H1 (cell line): Measurements from ENCODE around the gene CCDC138. TPM values are rescaled to one million over a fixed set of nuclear protein-coding genes. Genes with fewer than 3 reads are reported as not detected.

Experiments used
- CTCF ChIA-PET: fragments of 300-600 bp; sonication (Branson Sonifier 250); formaldehyde crosslinking; loops from one replicate; lab custom pipeline; 2021; ENCODE audit not compliant: partially characterized antibody; lab: Charles Lee
- POLR2A ChIA-PET: fragments of 300-600 bp; sonication (Branson Sonifier 250); formaldehyde crosslinking; loops from one replicate; lab custom pipeline; 2021; ENCODE audit warnings: inconsistent platforms; ENCODE audit not compliant: partially characterized antibody; lab: Charles Lee
- DNase-seq, 2 experiments: peaks; one replicate each; pipeline versions ENCODE4 v3.0.0 to v3.0.0-alpha.2; 2010 to 2022; ENCODE audit warnings: low spot score in 2 of 2, low read depth in 1 of 2, mixed read lengths in 1 of 2
- FAIRE-seq: peaks from 2 replicates; lab custom pipeline; 2011; peaks lifted over from hg19 to GRCh38; lab: Jason Lieb, UNC
- H2AFZ ChIP-seq: 2 replicates; pipeline ENCODE4 v1.8.1; 2012; ENCODE audit warnings: low read length, inconsistent platforms
- H2AK5ac ChIP-seq: 2 replicates; pipeline ENCODE4 v1.6.1; 2013; ENCODE audit warnings: low read depth, low read length
- H2BK120ac ChIP-seq: replicated peaks from 2 replicates; pipeline ENCODE3; 2013; ENCODE audit warnings: low read depth, low read length, inconsistent platforms
- H2BK12ac ChIP-seq: 2 replicates; pipeline ENCODE4 v1.6.1; 2013; ENCODE audit warnings: low read depth, low read length
- H2BK15ac ChIP-seq: 2 replicates; pipeline ENCODE4 v1.6.1; 2013; ENCODE audit warnings: low read length
- H2BK20ac ChIP-seq: 2 replicates; pipeline ENCODE4 v1.6.1; 2013; ENCODE audit warnings: low read length
- H2BK5ac ChIP-seq: 2 replicates; pipeline ENCODE4 v1.6.1; 2013; ENCODE audit warnings: low read depth, low read length
- H3K14ac ChIP-seq: 2 replicates; pipeline ENCODE4 v1.6.1; 2013; ENCODE audit warnings: inconsistent platforms; ENCODE audit not compliant: insufficient read length
- H3K18ac ChIP-seq: 2 replicates; pipeline ENCODE4 v1.6.1; 2013; ENCODE audit warnings: low read length; ENCODE audit errors: extremely low read depth
- H3K23ac ChIP-seq: 2 replicates; pipeline ENCODE4 v1.6.1; 2013; ENCODE audit warnings: inconsistent platforms; ENCODE audit not compliant: insufficient read length
- H3K23me2 ChIP-seq: 2 replicates; pipeline ENCODE4 v1.6.1; 2013; ENCODE audit warnings: low read depth, low read length
- H3K27ac ChIP-seq: 2 replicates; pipeline ENCODE4 v1.6.1; 2011; ENCODE audit warnings: low read depth, low read length, inconsistent platforms
- H3K27me3 ChIP-seq, 4 experiments: replicated peaks in 1 of 4; 1 replicate in 1 of 4; 2 replicates in 3 of 4; pipeline versions ENCODE4 v1.6.1 to v1.8.1; 2011 to 2013; ENCODE audit warnings: low read length in 3 of 4, mild to moderate bottlenecking in 3 of 4, inconsistent platforms in 2 of 4, mixed read lengths in 2 of 4, moderate library complexity in 1 of 4; ENCODE audit not compliant: control insufficient read depth in 3 of 4, insufficient read depth in 3 of 4; ENCODE audit errors: extremely low read depth in 1 of 4
- H3K36me3 ChIP-seq, 4 experiments: 2 replicates each; pipeline versions ENCODE4 v1.6.1 to v1.8.1; 2011 to 2013; ENCODE audit warnings: mild to moderate bottlenecking in 4 of 4, low read length in 3 of 4, moderate library complexity in 2 of 4, control low read depth in 1 of 4, inconsistent platforms in 1 of 4; ENCODE audit not compliant: insufficient read depth in 4 of 4, control insufficient read depth in 2 of 4
- H3K4ac ChIP-seq: replicated peaks from 2 replicates; pipeline ENCODE3; 2013; ENCODE audit warnings: low read length, low read depth, mixed read lengths, inconsistent platforms; ENCODE audit not compliant: insufficient read length
- H3K4me1 ChIP-seq, 4 experiments: replicated peaks in 1 of 4; 1 replicate in 1 of 4; 2 replicates in 3 of 4; pipeline versions ENCODE4 v1.6.1 to v1.8.1; 2011 to 2013; ENCODE audit warnings: low read length in 3 of 4, inconsistent platforms in 2 of 4, mixed read lengths in 1 of 4; ENCODE audit not compliant: insufficient read depth in 4 of 4, control insufficient read depth in 3 of 4
- H3K4me2 ChIP-seq, 2 experiments: 2 replicates each; pipeline versions ENCODE4 v1.6.1 to v1.8.1; 2011 to 2013; ENCODE audit warnings: low read depth in 2 of 2, low read length in 2 of 2, control low read depth in 1 of 2, inconsistent platforms in 1 of 2, mild to moderate bottlenecking in 1 of 2; ENCODE audit not compliant: insufficient read depth in 1 of 2
- H3K4me3 ChIP-seq, 4 experiments: fragments of 200-600, 300-600 bp in 1 of 4; sonication (generic), shearing (Covaris generic), sonication (Bioruptor Twin) in 1 of 4; 2 replicates each; pipeline versions ENCODE4 v1.5.1 to v1.8.1; 2011 to 2016; ENCODE audit warnings: low read length in 4 of 4, low read depth in 3 of 4, control low read depth in 2 of 4, inconsistent platforms in 2 of 4, mild to moderate bottlenecking in 2 of 4, mixed read lengths in 1 of 4, moderate library complexity in 1 of 4; ENCODE audit not compliant: insufficient read depth in 2 of 4; ENCODE audit errors: extremely low read depth in 1 of 4
- H3K56ac ChIP-seq: replicated peaks from 2 replicates; pipeline ENCODE3; 2013; ENCODE audit warnings: low read depth, mild to moderate bottlenecking, mixed read lengths, low read length, inconsistent platforms; ENCODE audit not compliant: insufficient read length
- H3K79me1 ChIP-seq: 2 replicates; pipeline ENCODE4 v1.6.1; 2013; ENCODE audit warnings: low read depth, low read length, control low read depth
- H3K79me2 ChIP-seq, 2 experiments: 2 replicates each; pipeline versions ENCODE4 v1.6.1 to v1.8.1; 2012 to 2013; ENCODE audit warnings: low read length in 2 of 2, mild to moderate bottlenecking in 2 of 2, inconsistent platforms in 1 of 2; ENCODE audit not compliant: insufficient read depth in 2 of 2, control insufficient read depth in 1 of 2
- H3K9ac ChIP-seq, 4 experiments: replicated peaks in 1 of 4; 1 replicate in 1 of 4; 2 replicates in 3 of 4; pipeline versions ENCODE4 v1.6.1 to v1.8.1; 2011 to 2013; ENCODE audit warnings: low read depth in 3 of 4, low read length in 3 of 4, control low read depth in 2 of 4, mild to moderate bottlenecking in 2 of 4, moderate library complexity in 2 of 4, inconsistent platforms in 1 of 4; ENCODE audit errors: extremely low read depth in 1 of 4
- H3K9me3 ChIP-seq, 2 experiments: 2 replicates each; pipeline versions ENCODE4 v1.6.1 to v1.8.1; 2012 to 2013; ENCODE audit warnings: mild to moderate bottlenecking in 2 of 2, moderate library complexity in 2 of 2, control low read depth in 1 of 2, inconsistent platforms in 1 of 2, low read depth in 1 of 2, low read length in 1 of 2, mixed read lengths in 1 of 2; ENCODE audit not compliant: insufficient read depth in 2 of 2
- H4K20me1 ChIP-seq, 2 experiments: replicated peaks in 1 of 2; 2 replicates each; pipeline versions ENCODE3 to v1.8.1; 2011 to 2013; ENCODE audit warnings: inconsistent platforms in 2 of 2, low read length in 2 of 2, mild to moderate bottlenecking in 1 of 2; ENCODE audit not compliant: insufficient read depth in 2 of 2, control insufficient read depth in 1 of 2
- H4K5ac ChIP-seq: 2 replicates; pipeline ENCODE4 v1.6.1; 2013; ENCODE audit warnings: low read length, low read depth, mixed read lengths, inconsistent platforms; ENCODE audit not compliant: insufficient read length
- H4K8ac ChIP-seq: 2 replicates; pipeline ENCODE4 v1.8.0; 2013; ENCODE audit warnings: mild to moderate bottlenecking, moderate library complexity, low read length, inconsistent platforms; ENCODE audit not compliant: insufficient read depth; ENCODE audit errors: extremely low read depth
- H4K91ac ChIP-seq: replicated peaks from 2 replicates; pipeline ENCODE3; 2013; ENCODE audit warnings: low read length, mixed read lengths, inconsistent platforms; ENCODE audit not compliant: insufficient read length
- GABPA ChIP-seq: IDR thresholded peaks from 2 replicates; pipeline ENCODE4 v1.6.1; 2011; ENCODE audit warnings: mild to moderate bottlenecking, low read length, moderate library complexity, borderline replicate concordance; ENCODE audit not compliant: insufficient read depth
- SIX5 ChIP-seq: IDR thresholded peaks from 2 replicates; pipeline ENCODE4 v1.6.1; 2011; ENCODE audit warnings: mild to moderate bottlenecking, low read depth, low read length
- WGBS, 2 experiments: shearing (Covaris generic) in 1 of 2; methylation state at CpG; one replicate each; pipeline versions ENCODE4 v1.1.6 to v1.1.7; 2013 to 2015; ENCODE audit warnings: low lambda C conversion rate in 2 of 2, mixed read lengths in 2 of 2, inconsistent platforms in 1 of 2, low coverage in 1 of 2, missing lambda C conversion rate in 1 of 2; ENCODE audit not compliant: insufficient replicate concordance in 2 of 2, insufficient coverage in 1 of 2, insufficient read length in 1 of 2; ENCODE audit errors: extremely low coverage in 1 of 2, missing lambda C conversion rate in 1 of 2; 5-methylcytosine and 5-hydroxymethylcytosine counted together
- polyA plus RNA-seq, 7 experiments: library from polyadenylated mRNA; depleted of rRNA in 3 of 7; stranded (reverse) in 5 of 7; unstranded in 2 of 7; fragments of >200 nt in 5 of 7; fragments of 200-250 nt in 2 of 7; gene quantifications; 1 replicate in 5 of 7; 2 replicates in 1 of 7; 4 replicates in 1 of 7; pipeline versions ENCODE4 v1.2.1 to v1.2.3, GENCODE V29; 2011 to 2013; ENCODE audit warnings: missing spikeins in 2 of 7, mixed read lengths in 2 of 7
- total RNA-seq: library from RNA; stranded (reverse); fragmentation: NEBNext Ultra II Directional; extraction: Animal tissue kit (Norgen Biotek cat#: 25700); gene quantifications from 2 replicates; pipeline ENCODE4 v1.2.1, GENCODE V29; 2021

CCDC138 gene
- total and polyA plus RNA-seq, 2 of the 8 experiments (the other 6 are each of a cell fraction or from before 2014, with no cell fraction given) = 8.3 to 29.8 TPM

GRCh38 chr2:108917526-108917925 is 131.0 kb downstream of the CCDC138 start:
- no peak overlapping the region for H3K56ac ChIP-seq
- 86% methylated on average over 5 of the region's 5 CpGs; no CpG with 5 or more reads in 1 of the 2 experiments for WGBS, 2 experiments
- H3K23ac ChIP-seq = no peak overlapping the region
- H3K9me3 ChIP-seq = no peaks in the 10 kb centered on the region
- H4K20me1 ChIP-seq = no peaks in the 10 kb centered on the region
- H3K27me3 ChIP-seq = no peaks in the 10 kb centered on the region
- no peak overlapping the region for H3K4me3 ChIP-seq
- H2AK5ac ChIP-seq = no peak overlapping the region
- no peak for DNase-seq
- no peak overlapping the region for H2BK5ac ChIP-seq
- H3K79me1 ChIP-seq = no peaks in the 10 kb centered on the region
- no peak overlapping the region for H3K4me2 ChIP-seq
- no peak overlapping the region for H2BK15ac ChIP-seq
- H3K79me2 ChIP-seq = no peaks in the 10 kb centered on the region
- no peak overlapping the region for H3K4ac ChIP-seq
- no peak overlapping the region for H4K5ac ChIP-seq
- no peak overlapping the region for H3K9ac ChIP-seq
- no peak for FAIRE-seq
- CTCF ChIA-PET = interaction anchor here (1.7 to 6.0 kb wide), 2 partner anchors 10 to 84 kb away, joined by 6 to 38 read pairs; no protein-coding TSS in a partner anchor
- no peaks in the 10 kb centered on the region for H3K36me3 ChIP-seq
- H3K23me2 ChIP-seq = no peaks in the 10 kb centered on the region
- H3K4me1 ChIP-seq = no peaks in the 10 kb centered on the region
- no peak overlapping the region for H3K18ac ChIP-seq
- H2BK20ac ChIP-seq = no peak overlapping the region
- H2BK120ac ChIP-seq = no peak overlapping the region
- no peak overlapping the region for H2AFZ ChIP-seq
- no peak overlapping the region for H2BK12ac ChIP-seq
- POLR2A ChIA-PET = no interaction called here
- TF ChIP-seq GABPA (no peak), SIX5 (no peak)
- TF ChIP-seq, all 59 proteins: peak for 0
- Histone ChIP-seq H4K8ac (no peak overlapping the region), H3K14ac (no peak overlapping the region), H3K27ac (no peak overlapping the region), H4K91ac (no peak overlapping the region)
